HUES64 (cell line): ENCODE data around the gene SLC24A1.
"Not testable (repeated sequence)": the region's sequence is repeated elsewhere in the genome, so short reads cannot be mapped to it uniquely, and the experiment has no call there.

ENCODE experiments used
- H3K27ac ChIP-seq: 2 replicates; pipeline ENCODE4 v1.7.0; 2013; ENCODE audit warnings: low read depth, low read length, inconsistent platforms
- H3K27me3 ChIP-seq: 2 replicates; pipeline ENCODE4 v1.6.1; 2013; ENCODE audit warnings: mild to moderate bottlenecking, low read length; ENCODE audit not compliant: insufficient read depth
- H3K36me3 ChIP-seq: 2 replicates; pipeline ENCODE4 v1.6.1; 2013; ENCODE audit warnings: mild to moderate bottlenecking, low read length; ENCODE audit not compliant: insufficient read depth
- H3K4me1 ChIP-seq: 2 replicates; pipeline ENCODE4 v1.6.1; 2013; ENCODE audit warnings: mild to moderate bottlenecking, low read length, moderate library complexity; ENCODE audit not compliant: insufficient read depth
- H3K4me3 ChIP-seq: 2 replicates; pipeline ENCODE4 v1.5.1; 2013; ENCODE audit warnings: mild to moderate bottlenecking, low read length, moderate library complexity
- H3K9ac ChIP-seq: 2 replicates; pipeline ENCODE4 v1.6.1; 2013; ENCODE audit warnings: mild to moderate bottlenecking, low read depth, low read length
- H3K9me3 ChIP-seq: 2 replicates; pipeline ENCODE4 v1.6.1; 2013; ENCODE audit warnings: low read depth, low read length; ENCODE audit not compliant: insufficient read depth
- WGBS: fragments of 150-250, 120-280 bp; methylation state at CpG from one replicate; pipeline ENCODE4 v1.1.7; 2013; ENCODE audit warnings: missing lambda C conversion rate; 5-methylcytosine and 5-hydroxymethylcytosine counted together

The SLC24A1 gene

DNA sequence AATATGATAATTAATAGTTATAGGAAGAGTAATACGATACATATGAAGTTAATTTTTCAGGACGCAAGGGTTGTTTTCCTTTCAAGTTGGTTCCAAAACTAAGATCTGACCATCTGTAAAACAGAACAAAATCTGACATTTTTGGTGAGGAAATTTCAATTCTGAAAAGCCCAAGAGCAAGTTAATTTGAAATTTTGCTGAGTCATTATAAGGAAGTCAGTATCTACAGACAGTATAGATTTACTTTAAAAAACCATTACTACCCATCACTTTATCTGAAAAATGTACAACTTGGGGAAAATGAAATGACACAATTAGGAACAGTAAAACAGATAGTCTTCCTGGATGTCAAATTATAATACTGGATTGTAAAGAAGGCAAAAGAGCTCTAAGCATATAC is 23.3 kb upstream of the SLC24A1 start:
- Histone ChIP-seq H3K4me3 (no peak overlapping the region), H3K27ac (no peak overlapping the region), H3K9me3 (no peaks in the 10 kb centered on the region), H3K4me1 (no peaks in the 10 kb centered on the region), H3K27me3 (no peaks in the 10 kb centered on the region), H3K36me3 (peaks cover 88% of the 10 kb centered on the region), H3K9ac (no peak overlapping the region; the same call in 1 of the 2 replicates)
- 100% methylated on average over 2 of the region's 2 CpGs for WGBS

DNA sequence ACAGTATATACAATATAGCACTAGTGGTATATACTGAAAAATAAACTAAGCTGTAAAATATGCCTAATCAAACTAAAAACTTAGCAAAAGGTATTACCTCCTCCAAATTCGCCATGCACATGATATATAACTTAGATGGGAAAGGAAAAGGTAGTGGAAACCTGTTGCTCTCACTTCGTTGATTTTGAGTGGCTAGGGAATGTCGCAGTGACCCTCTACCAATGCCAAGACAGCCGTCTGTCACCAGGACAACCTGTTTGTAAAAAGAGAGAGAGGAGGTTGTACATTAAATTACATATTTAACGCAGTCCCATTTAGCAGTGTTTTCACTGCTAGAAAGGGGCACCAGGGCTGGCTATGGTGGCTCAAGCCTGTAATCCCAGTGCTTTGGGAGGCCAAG is 22.1 kb upstream of the SLC24A1 start:
- no peak overlapping the region for H3K9ac ChIP-seq
- WGBS: 97% methylated on average over 4 of the region's 5 CpGs
- no peaks in the 10 kb centered on the region for H3K27me3 ChIP-seq
- H3K27ac ChIP-seq: no peak overlapping the region
- peaks cover 90% of the 10 kb centered on the region for H3K36me3 ChIP-seq
- no peak overlapping the region for H3K4me3 ChIP-seq
- no peaks in the 10 kb centered on the region for H3K9me3 ChIP-seq
- no peaks in the 10 kb centered on the region for H3K4me1 ChIP-seq

DNA sequence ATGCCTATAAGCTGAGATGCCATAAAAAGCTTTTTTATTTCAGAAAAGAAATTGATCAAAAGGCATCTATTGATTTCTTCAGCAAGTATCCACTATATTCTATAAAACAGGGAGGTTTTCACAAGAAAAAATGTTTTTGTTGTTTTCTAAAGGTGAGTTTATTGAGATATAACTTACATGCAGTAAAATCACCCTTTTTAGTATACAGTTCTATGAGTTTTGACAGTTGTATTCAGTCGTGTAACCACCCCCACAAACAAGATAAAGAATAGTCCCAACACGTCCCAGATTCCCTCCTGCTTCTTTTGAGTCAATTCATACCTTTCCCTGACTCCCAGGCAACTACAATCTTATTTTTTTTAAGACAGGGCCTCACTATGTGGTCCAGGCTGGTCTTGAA is 18.6 kb upstream of the SLC24A1 start:
- peaks cover 79% of the 10 kb centered on the region for H3K36me3 ChIP-seq
- 91% methylated on average over 2 of the region's 2 CpGs for WGBS

DNA sequence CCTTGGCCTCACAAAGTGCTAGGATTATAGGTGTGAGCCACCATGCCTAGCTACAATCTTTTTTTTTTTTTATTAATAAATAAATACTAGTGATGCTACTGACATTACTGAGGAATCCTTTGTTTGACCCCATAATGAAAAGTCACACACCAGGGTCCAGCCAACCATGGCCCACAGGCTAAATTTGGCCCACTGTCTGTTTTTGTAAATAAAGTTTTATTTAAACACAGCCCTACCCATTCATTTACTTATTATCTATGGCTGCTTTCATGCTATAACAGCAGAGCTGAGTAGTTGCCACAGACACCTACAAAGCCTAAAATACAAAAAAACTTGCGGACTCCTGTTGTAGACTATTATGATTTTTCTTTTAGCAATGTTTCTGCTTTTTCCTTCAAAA is 18.2 kb upstream of the SLC24A1 start:
- WGBS: 80% methylated on average over 1 of the region's 1 CpG
- no peaks in the 10 kb centered on the region for H3K9me3 ChIP-seq
- H3K36me3 ChIP-seq: peaks cover 75% of the 10 kb centered on the region
- H3K27ac ChIP-seq: no peak overlapping the region
- no peak overlapping the region for H3K4me3 ChIP-seq
- no peaks in the 10 kb centered on the region for H3K27me3 ChIP-seq
- H3K4me1 ChIP-seq: no peaks in the 10 kb centered on the region
- no peak overlapping the region for H3K9ac ChIP-seq

More for the DNA sequence above, 18.6 kb upstream of the SLC24A1 start:
- no peaks in the 10 kb centered on the region for H3K4me1 ChIP-seq
- H3K27ac ChIP-seq: no peak overlapping the region
- no peak overlapping the region for H3K4me3 ChIP-seq
- H3K9ac ChIP-seq: no peak overlapping the region
- no peaks in the 10 kb centered on the region for H3K27me3 ChIP-seq
- H3K9me3 ChIP-seq: no peaks in the 10 kb centered on the region

DNA sequence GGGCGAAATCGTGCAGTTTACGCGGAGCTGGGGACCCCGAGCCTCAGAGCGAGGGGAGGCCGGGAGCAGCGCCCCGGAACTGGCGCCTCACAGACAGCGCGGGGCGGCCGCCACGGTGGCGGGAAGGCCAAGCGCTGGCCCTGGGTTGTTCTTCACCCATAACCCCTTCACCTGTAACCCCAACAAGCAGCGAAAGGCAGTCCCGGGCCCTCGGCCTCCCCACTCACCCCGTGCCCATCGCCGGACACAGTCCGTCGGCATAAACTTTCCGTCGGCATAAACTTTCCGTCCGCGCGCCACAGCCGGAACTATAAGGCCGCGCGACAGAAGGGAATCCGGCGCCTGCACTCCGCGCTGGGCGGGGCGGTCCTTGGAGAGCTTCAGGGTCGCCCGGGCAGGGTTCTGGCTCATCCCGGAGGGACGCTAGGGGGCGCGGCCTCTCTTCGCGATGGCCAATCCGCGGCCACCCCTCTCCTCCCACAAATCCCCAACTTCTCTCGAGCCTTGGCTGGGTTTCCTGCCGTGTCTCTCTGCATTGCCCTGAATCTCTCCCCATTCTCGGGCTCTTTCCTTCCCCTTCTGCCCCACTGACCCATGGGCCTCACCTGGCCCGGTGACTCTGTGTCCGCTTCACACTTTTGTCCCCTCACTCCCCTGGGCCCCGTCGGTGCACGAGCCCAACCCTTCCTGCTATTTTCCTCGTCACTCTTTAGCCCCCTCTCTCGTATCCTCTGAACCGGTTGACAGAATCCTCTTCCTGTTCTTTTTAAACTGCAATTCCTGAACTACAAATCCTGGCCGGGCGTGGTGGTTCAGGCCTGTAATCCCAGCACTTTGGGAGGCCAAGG is 10.6 kb upstream of the SLC24A1 start, which contains the start of gene INTS14:
INTS14 (minus strand) TSS at position 261 of the 848 bp plus-strand sequence. CDS start 3,751 bp downstream, outside the sequence.
- H3K4me1 ChIP-seq: peaks cover 9% of the 10 kb centered on the region
- H3K9me3 ChIP-seq: no peaks in the 10 kb centered on the region
- peak within 1 kb of the TSS; percentile 86 for H3K4me3 ChIP-seq
- peak within 1 kb of the TSS; percentile 93 for H3K9ac ChIP-seq
- no peaks in the 10 kb centered on the region for H3K27me3 ChIP-seq
- peak within 1 kb of the TSS; percentile 81 for H3K27ac ChIP-seq
- H3K36me3 ChIP-seq: peaks cover 12% of the 10 kb centered on the region
- under 1% methylated on average over 64 of the region's 64 CpGs for WGBS

DNA sequence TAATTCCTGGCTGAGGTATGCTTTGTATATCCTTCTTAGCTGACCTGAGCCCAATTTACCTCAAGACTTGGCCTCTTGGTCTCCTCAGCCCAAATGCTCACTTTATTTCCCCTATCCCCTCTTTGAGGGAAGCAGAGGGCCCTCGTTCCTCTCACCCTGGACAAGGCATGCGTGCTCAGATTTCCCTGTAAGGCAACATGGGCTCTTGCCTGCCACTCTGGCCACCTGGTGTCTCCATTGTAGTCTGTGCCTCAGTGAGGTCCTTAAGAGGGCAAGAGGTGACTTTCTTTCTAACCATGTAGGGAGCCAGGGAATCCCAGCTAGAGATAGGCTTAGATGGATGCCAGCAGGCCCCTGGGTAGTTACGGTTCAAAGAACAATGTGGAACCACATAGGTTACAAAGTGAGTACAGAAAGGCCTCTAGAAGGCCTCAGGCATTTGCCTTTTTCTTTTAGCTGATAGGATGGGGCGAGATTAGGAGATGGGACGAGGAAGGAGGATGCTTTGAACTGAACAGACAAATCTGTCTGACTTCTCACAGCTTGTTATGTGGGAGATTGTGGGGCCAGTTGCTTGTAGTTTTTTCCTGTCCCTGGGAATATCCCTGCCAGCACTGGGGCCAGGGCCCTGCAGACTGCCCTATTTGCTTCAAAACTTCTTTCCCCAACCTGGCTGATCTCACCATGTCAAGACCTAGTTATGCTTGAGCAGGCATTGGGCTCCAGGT is 9.7 kb upstream of the SLC24A1 start:
- peak overlapping the region; percentile 86 for H3K4me3 ChIP-seq
- no peaks in the 10 kb centered on the region for H3K9me3 ChIP-seq
- H3K27ac ChIP-seq: peak overlapping the region; percentile 81
- H3K9ac ChIP-seq: peak overlapping the region; percentile 77
- WGBS: 80% methylated on average over 5 of the region's 5 CpGs
- peaks cover 9% of the 10 kb centered on the region for H3K4me1 ChIP-seq
- no peaks in the 10 kb centered on the region for H3K27me3 ChIP-seq
- H3K36me3 ChIP-seq: peaks cover 3% of the 10 kb centered on the region

- Histone ChIP-seq H3K9me3 (no peaks in the 10 kb centered on the region), H3K27me3 (no peaks in the 10 kb centered on the region), H3K36me3 (no peaks in the 10 kb centered on the region; the same call in 1 of the 2 replicates), H3K9ac (no peak overlapping the region), H3K27ac (no peak overlapping the region), H3K4me3 (no peak overlapping the region), H3K4me1 (peaks cover 9% of the 10 kb centered on the region)
- WGBS: 94% methylated on average over 2 of the region's 2 CpGs
These were observed 9.2 kb upstream of the SLC24A1 start for GRCh38 chr15:65612616-65612946.

DNA sequence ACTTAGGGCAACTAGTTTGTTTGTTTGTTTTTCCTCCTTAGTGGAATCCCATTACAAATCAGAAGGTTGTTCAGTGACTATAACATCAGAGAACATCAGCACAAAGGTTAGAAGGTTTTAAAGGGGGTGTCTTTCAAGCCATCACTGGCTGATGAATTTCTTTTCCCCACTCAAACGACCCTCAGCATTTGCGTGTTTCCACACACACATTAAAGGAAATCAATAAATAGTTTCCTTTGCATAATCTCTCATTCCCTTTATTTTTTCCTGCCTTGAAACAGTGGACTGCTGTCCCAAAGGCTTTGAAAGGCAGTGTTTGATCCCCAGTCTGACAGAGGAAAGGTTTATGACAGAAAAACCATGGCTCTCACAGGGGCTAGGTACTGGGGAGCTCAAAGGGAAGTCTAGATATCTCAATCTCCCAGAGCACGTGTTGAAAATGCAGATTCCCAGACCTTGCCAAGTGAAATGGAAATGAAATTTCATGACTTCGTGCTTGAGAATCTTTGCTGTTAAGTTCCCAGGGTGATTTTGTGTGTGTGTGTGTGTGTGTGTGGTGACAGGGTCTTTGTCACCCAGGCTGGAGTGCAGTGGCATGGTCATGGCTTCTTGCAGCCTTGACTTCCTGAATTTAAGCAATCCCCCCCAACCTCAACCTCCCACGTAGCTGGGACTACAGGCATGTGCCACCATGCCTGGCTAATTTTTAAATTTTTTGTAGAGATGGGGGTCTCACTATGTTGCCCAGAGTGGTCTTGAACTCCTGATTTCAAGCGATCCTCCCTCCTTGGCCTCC is 8.6 kb upstream of the SLC24A1 start:
- no peaks in the 10 kb centered on the region for H3K9me3 ChIP-seq
- no peak overlapping the region for H3K9ac ChIP-seq
- 89% methylated on average over 5 of the region's 6 CpGs for WGBS
- H3K36me3 ChIP-seq: no peaks in the 10 kb centered on the region
- H3K4me1 ChIP-seq: peaks cover 11% of the 10 kb centered on the region
- no peaks in the 10 kb centered on the region for H3K27me3 ChIP-seq
- no peak overlapping the region for H3K27ac ChIP-seq
- no peak overlapping the region for H3K4me3 ChIP-seq

GRCh38 chr15:65615887-65616286 is 5.9 kb upstream of the SLC24A1 start:
- H3K27ac ChIP-seq, H3K27me3 ChIP-seq, H3K4me3 ChIP-seq, H3K36me3 ChIP-seq, H3K9me3 ChIP-seq, H3K9ac ChIP-seq: not testable (repeated sequence)
- peaks cover 24% of the 10 kb centered on the region for H3K4me1 ChIP-seq
- 100% methylated on average over 1 of the region's 1 CpG for WGBS

- no peak overlapping the region; the same call in 1 of the 2 replicates for H3K27ac ChIP-seq
- WGBS: 25% methylated on average over 4 of the region's 5 CpGs
- no peaks in the 10 kb centered on the region for H3K27me3 ChIP-seq
- H3K9me3 ChIP-seq: no peaks in the 10 kb centered on the region
- no peaks in the 10 kb centered on the region for H3K36me3 ChIP-seq
- no peak overlapping the region for H3K4me3 ChIP-seq
- peaks cover 14% of the 10 kb centered on the region for H3K4me1 ChIP-seq
- 0 out of 2 replicates have a peak overlapping the region, but pooled peaks have one; percentile 1 for H3K9ac ChIP-seq
These were observed 3.1 kb upstream of the SLC24A1 start for GRCh38 chr15:65618560-65619109.
